ENCODE data around the gene CD63. TPM values are rescaled to one million over a fixed set of nuclear protein-coding genes. Genes with fewer than 3 reads are reported as not detected.

The CD63 gene
- total RNA-seq, 2 experiments from 2014 or later: 99.6 to 101 TPM

GRCh38 chr12:55700255-55701018 lies 28.4 kb downstream of the CD63 start:
- ATAC-seq: no peak
- H3K27me3 Mint-ChIP-seq: no peaks in the 10 kb centered on the region
- no peak for DNase-seq
- CTCF ChIA-PET: interaction anchor here (0.8 to 1.0 kb wide), 2 partner anchors 38 to 44 kb away, joined by 3 read pairs; no protein-coding TSS in a partner anchor
- no peak overlapping the region for H3K4me3 Mint-ChIP-seq
- H3K4me1 Mint-ChIP-seq (ENCODE audit: low read depth): no peaks in the 10 kb centered on the region
- H3K27ac Mint-ChIP-seq: no peak overlapping the region
- TF ChIP-seq, protein P1, sequence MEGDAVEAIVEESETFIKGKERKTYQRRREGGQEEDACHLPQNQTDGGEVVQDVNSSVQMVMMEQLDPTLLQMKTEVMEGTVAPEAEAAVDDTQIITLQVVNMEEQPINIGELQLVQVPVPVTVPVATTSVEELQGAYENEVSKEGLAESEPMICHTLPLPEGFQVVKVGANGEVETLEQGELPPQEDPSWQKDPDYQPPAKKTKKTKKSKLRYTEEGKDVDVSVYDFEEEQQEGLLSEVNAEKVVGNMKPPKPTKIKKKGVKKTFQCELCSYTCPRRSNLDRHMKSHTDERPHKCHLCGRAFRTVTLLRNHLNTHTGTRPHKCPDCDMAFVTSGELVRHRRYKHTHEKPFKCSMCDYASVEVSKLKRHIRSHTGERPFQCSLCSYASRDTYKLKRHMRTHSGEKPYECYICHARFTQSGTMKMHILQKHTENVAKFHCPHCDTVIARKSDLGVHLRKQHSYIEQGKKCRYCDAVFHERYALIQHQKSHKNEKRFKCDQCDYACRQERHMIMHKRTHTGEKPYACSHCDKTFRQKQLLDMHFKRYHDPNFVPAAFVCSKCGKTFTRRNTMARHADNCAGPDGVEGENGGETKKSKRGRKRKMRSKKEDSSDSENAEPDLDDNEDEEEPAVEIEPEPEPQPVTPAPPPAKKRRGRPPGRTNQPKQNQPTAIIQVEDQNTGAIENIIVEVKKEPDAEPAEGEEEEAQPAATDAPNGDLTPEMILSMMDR (IDR thresholded peaks at IDR 0.05): no peak
- no peaks in the 10 kb centered on the region for H3K36me3 Mint-ChIP-seq (ENCODE audit: low read depth)
- intact Hi-C loops (cut with micrococcal nuclease): no loop called here
- H3K9me3 Mint-ChIP-seq: no peaks in the 10 kb centered on the region
- POLR2A ChIA-PET: interaction anchor here (1.1 kb wide), 1 partner anchor 15 kb away, joined by 3 read pairs; the partner anchor contains the start of gene BLOC1S1

GRCh38 chr12:55699471-55700055 lies 29.2 kb downstream of the CD63 start:
- H3K9me3 Mint-ChIP-seq: no peaks in the 10 kb centered on the region
- H3K27me3 Mint-ChIP-seq: no peaks in the 10 kb centered on the region
- CTCF ChIA-PET: interaction anchor here (1.0 to 4.0 kb wide), 2 partner anchors 43 kb away, joined by 3 to 16 read pairs; no protein-coding TSS in a partner anchor
- TF ChIP-seq, protein P1 (IDR thresholded peaks at IDR 0.05): no peak
- POLR2A ChIA-PET: no interaction called here
- ATAC-seq: no peak
- no peak for DNase-seq
- intact Hi-C loops (cut with micrococcal nuclease): no loop called here
- H3K27ac Mint-ChIP-seq: no peak overlapping the region
- no peak overlapping the region for H3K4me3 Mint-ChIP-seq
- H3K36me3 Mint-ChIP-seq (ENCODE audit: low read depth): no peaks in the 10 kb centered on the region
- H3K4me1 Mint-ChIP-seq (ENCODE audit: low read depth): no peaks in the 10 kb centered on the region

GRCh38 chr12:55698965-55699364 lies 29.8 kb downstream of the CD63 start:
- Mint-ChIP-seq H3K27me3 (no peaks in the 10 kb centered on the region), H3K4me3 (no peak overlapping the region), H3K9me3 (no peaks in the 10 kb centered on the region), H3K36me3 (ENCODE audit: low read depth) (no peaks in the 10 kb centered on the region), H3K27ac (no peak overlapping the region), H3K4me1 (ENCODE audit: low read depth) (no peaks in the 10 kb centered on the region)
- ChIA-PET POLR2A (no interaction called here), CTCF (interaction anchor here (0.9 to 4.0 kb wide), 2 partner anchors 30 to 43 kb away, joined by 3 to 16 read pairs; no protein-coding TSS in a partner anchor)
- intact Hi-C loops (cut with micrococcal nuclease): no loop called here
- no peak for ATAC-seq
- TF ChIP-seq, protein P1 (IDR thresholded peaks at IDR 0.05): no peak
- no peak for DNase-seq

DNA sequence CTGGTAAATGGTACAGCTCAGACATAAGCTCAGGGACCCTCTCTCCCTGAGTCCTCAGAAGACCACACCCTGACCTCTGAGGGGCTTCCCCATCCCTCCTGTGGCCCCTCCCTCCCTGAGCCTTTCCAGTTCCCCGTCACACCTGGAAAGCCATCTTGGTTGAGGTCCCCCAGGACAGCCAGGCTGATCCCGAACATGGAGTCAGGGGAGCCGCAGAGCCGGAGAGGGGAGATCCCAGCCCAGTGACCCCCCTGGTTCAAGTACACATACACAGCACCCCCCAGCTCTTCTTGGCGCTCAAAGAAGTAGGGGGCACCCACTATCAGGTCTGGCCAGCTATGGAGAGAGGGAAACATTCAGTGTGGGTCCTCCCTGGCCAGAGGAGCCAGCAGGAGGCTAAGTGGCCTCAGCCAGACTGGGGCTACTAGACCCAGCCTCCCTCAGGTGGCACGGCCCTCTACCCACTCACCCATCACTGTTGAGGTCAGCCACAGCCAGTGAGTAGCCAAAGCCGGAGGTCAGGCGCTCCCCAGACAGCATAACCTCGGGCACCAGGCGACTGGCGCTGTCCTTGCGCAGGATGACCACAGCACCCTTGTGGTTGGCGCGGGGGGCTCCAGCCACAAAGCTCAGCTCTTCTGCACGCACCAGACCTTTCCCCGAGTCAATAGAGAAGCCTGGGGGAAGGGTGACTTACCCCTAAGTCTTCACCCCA lies 30.4 kb downstream of the CD63 start:
- Mint-ChIP-seq H3K9me3 (no peaks in the 10 kb centered on the region), H3K36me3 (ENCODE audit: low read depth) (no peaks in the 10 kb centered on the region), H3K4me1 (ENCODE audit: low read depth) (no peaks in the 10 kb centered on the region), H3K27ac (no peak overlapping the region), H3K4me3 (no peak overlapping the region), H3K27me3 (no peaks in the 10 kb centered on the region)
- TF ChIP-seq, protein P1 (IDR thresholded peaks at IDR 0.05): no peak
- intact Hi-C loops (cut with micrococcal nuclease): no loop called here
- ChIA-PET CTCF (interaction anchor here (0.9 to 4.0 kb wide), 2 partner anchors 30 to 42 kb away, joined by 3 to 16 read pairs; no protein-coding TSS in a partner anchor), POLR2A (no interaction called here)
- DNase-seq: no peak
- ATAC-seq: no peak
